ENCODE results near the gene MEIOSIN. TPM values are rescaled to one million over a fixed set of nuclear protein-coding genes. Genes with fewer than 3 reads are reported as not detected.

Gene MEIOSIN
- total and polyA plus RNA-seq, 2 of the 13 experiments (the other 11 are each of a cell fraction or from before 2014, with no cell fraction given): not detected

DNA sequence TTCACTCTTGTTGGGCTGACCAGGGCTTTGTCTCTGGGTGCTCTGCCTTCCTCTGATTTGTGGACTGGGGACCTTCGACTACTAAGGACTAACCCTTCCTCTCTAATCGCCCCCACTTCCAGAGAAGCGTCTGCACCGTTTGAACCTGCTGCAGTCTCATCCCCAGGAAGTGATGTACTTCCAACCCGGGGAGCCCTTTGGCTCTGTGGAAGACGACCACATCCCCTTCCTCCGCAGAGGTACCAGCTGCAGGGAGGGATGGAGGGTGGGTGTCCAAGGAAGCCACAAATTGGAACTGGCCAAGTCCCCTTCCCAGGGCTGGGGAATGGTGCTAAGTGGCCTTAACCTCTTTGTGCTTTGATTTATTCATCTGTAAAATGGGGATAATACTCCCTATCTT is 31.6 kb upstream of the MEIOSIN start:
- DNase-seq (ENCODE audit: low spot score): no peak
- Histone ChIP-seq H3K36me3 (replicated peaks in 1 of 2; ENCODE audit: control insufficient read depth in 1 of 2, insufficient read depth in 2 of 2, low read length in 2 of 2) (peaks cover 9 to 24% of the 10 kb centered on the region in 2 experiments; a peak in 4 of 5 replicates), H3K9me3 (ENCODE audit: low read length) (no peaks in the 10 kb centered on the region), H3K27ac (ENCODE audit: extremely low read length, insufficient read depth, low read length) (no peak overlapping the region), H3K79me2 (ENCODE audit: insufficient read depth, low read length) (no peaks in the 10 kb centered on the region), H3K9ac (ENCODE audit: insufficient read depth, low read depth, low read length) (no peak overlapping the region), H3K4me1 (ENCODE audit: insufficient read depth, low read length) (no peaks in the 10 kb centered on the region), H3K4me3 (replicated peaks in 1 of 3; ENCODE audit: insufficient read depth in 1 of 3, low read depth in 2 of 3, low read length in 3 of 3) (no peak overlapping the region), H2AFZ (ENCODE audit: low read length) (no peak overlapping the region), H3K27me3 (ENCODE audit: control insufficient read depth in 1 of 2, insufficient read depth in 2 of 2, low read length in 2 of 2) (no peaks in the 10 kb centered on the region), H4K20me1 (ENCODE audit: insufficient read depth, low read length) (no peaks in the 10 kb centered on the region), H3K4me2 (ENCODE audit: low read depth, low read length) (no peak overlapping the region)
- in situ Hi-C loops (cut with HindIII; ENCODE audit: extremely low pct_ligation_motif_present, low pct_unique_long_range_greater_than_20kb) (no loop called here), intact Hi-C loops (cut with micrococcal nuclease; ENCODE audit: unreplicated experiment) (no loop called here)
- POLR2A ChIA-PET: interaction anchor here (1.2 kb wide), 1 partner anchor 9 kb away, joined by 5 read pairs; the partner anchor contains the start of genes QPCTL and SNRPD2
- no peak for ATAC-seq
- BruUV-seq (replicated peaks): no TSS peak
- CTCF ChIA-PET (ENCODE audit: low intra/inter-chr PET ratio, low total read pairs): no interaction called here
- no peak for FAIRE-seq
- 93% methylated on average over 7 of the region's 7 CpGs for WGBS (ENCODE audit: low lambda C conversion rate)
- no peak for TF ChIP-seq PCBP2 (optimal IDR thresholded peaks at IDR 0.05; ENCODE audit: low read depth, low read length, poor library complexity, severe bottlenecking)
- TF ChIP-seq MIXL1 (CRISPR knock-in tag; IDR thresholded peaks at IDR 0.05): no peak
- no peak for TF ChIP-seq ZNF160 (CRISPR knock-in tag; IDR thresholded peaks at IDR 0.05)
- no peak for TF ChIP-seq SRF (IDR thresholded peaks at IDR 0.05; ENCODE audit: low read depth, low read length)
- TF ChIP-seq ZNF580 (CRISPR knock-in tag; IDR thresholded peaks at IDR 0.05; ENCODE audit: borderline replicate concordance, low read depth): no peak
- TF ChIP-seq ZNF556 (CRISPR knock-in tag; IDR thresholded peaks at IDR 0.05; ENCODE audit: borderline replicate concordance): no peak
- TF ChIP-seq FOXM1 (CRISPR knock-in tag; IDR thresholded peaks at IDR 0.05): no peak
- TF ChIP-seq, protein P1, sequence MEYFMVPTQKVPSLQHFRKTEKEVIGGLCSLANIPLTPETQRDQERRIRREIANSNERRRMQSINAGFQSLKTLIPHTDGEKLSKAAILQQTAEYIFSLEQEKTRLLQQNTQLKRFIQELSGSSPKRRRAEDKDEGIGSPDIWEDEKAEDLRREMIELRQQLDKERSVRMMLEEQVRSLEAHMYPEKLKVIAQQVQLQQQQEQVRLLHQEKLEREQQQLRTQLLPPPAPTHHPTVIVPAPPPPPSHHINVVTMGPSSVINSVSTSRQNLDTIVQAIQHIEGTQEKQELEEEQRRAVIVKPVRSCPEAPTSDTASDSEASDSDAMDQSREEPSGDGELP (IDR thresholded peaks at IDR 0.05; ENCODE audit: borderline replicate concordance, low read depth): no peak
- TF ChIP-seq DZIP1 (CRISPR knock-in tag; IDR thresholded peaks at IDR 0.05): no peak
- no peak for TF ChIP-seq ZNF10 (CRISPR knock-in tag; IDR thresholded peaks at IDR 0.05; ENCODE audit: borderline replicate concordance, low read depth)
- no peak for TF ChIP-seq ZNF432 (CRISPR knock-in tag; IDR thresholded peaks at IDR 0.05; ENCODE audit: borderline replicate concordance)
- TF ChIP-seq ARID4A (CRISPR knock-in tag; IDR thresholded peaks at IDR 0.05; ENCODE audit: borderline replicate concordance): no peak
- TF ChIP-seq CEBPG (CRISPR knock-in tag; IDR thresholded peaks at IDR 0.05): no peak
- no peak for TF ChIP-seq ZFP36L2 (CRISPR knock-in tag; IDR thresholded peaks at IDR 0.05)
- TF ChIP-seq ZBTB34 (CRISPR knock-in tag; IDR thresholded peaks at IDR 0.05): no peak
- TF ChIP-seq ZNF816 (CRISPR knock-in tag; IDR thresholded peaks at IDR 0.05; ENCODE audit: borderline replicate concordance): no peak
- TF ChIP-seq CHD4 (IDR thresholded peaks at IDR 0.05; ENCODE audit: borderline replicate concordance, low read length): no peak

All from HepG2 (cell line).